H1 (cell line): Measurements from ENCODE around the gene LCOR. TPM values are rescaled to one million over a fixed set of nuclear protein-coding genes. Genes with fewer than 3 reads are reported as not detected.

Experiments used
- CTCF ChIA-PET: fragments of 300-600 bp; sonication (Branson Sonifier 250); formaldehyde crosslinking; loops from one replicate; lab custom pipeline; 2021; ENCODE audit not compliant: partially characterized antibody; lab: Charles Lee
- POLR2A ChIA-PET: fragments of 300-600 bp; sonication (Branson Sonifier 250); formaldehyde crosslinking; loops from one replicate; lab custom pipeline; 2021; ENCODE audit warnings: inconsistent platforms; ENCODE audit not compliant: partially characterized antibody; lab: Charles Lee
- DNase-seq, 2 experiments: peaks; one replicate each; pipeline versions ENCODE4 v3.0.0 to v3.0.0-alpha.2; 2010 to 2022; ENCODE audit warnings: low spot score in 2 of 2, low read depth in 1 of 2, mixed read lengths in 1 of 2
- FAIRE-seq: peaks from 2 replicates; lab custom pipeline; 2011; peaks lifted over from hg19 to GRCh38; lab: Jason Lieb, UNC
- H2AFZ ChIP-seq: 2 replicates; pipeline ENCODE4 v1.8.1; 2012; ENCODE audit warnings: low read length, inconsistent platforms
- H2AK5ac ChIP-seq: 2 replicates; pipeline ENCODE4 v1.6.1; 2013; ENCODE audit warnings: low read depth, low read length
- H2BK120ac ChIP-seq: replicated peaks from 2 replicates; pipeline ENCODE3; 2013; ENCODE audit warnings: low read depth, low read length, inconsistent platforms
- H2BK12ac ChIP-seq: 2 replicates; pipeline ENCODE4 v1.6.1; 2013; ENCODE audit warnings: low read depth, low read length
- H2BK15ac ChIP-seq: 2 replicates; pipeline ENCODE4 v1.6.1; 2013; ENCODE audit warnings: low read length
- H2BK20ac ChIP-seq: 2 replicates; pipeline ENCODE4 v1.6.1; 2013; ENCODE audit warnings: low read length
- H2BK5ac ChIP-seq: 2 replicates; pipeline ENCODE4 v1.6.1; 2013; ENCODE audit warnings: low read depth, low read length
- H3K14ac ChIP-seq: 2 replicates; pipeline ENCODE4 v1.6.1; 2013; ENCODE audit warnings: inconsistent platforms; ENCODE audit not compliant: insufficient read length
- H3K18ac ChIP-seq: 2 replicates; pipeline ENCODE4 v1.6.1; 2013; ENCODE audit warnings: low read length; ENCODE audit errors: extremely low read depth
- H3K23ac ChIP-seq: 2 replicates; pipeline ENCODE4 v1.6.1; 2013; ENCODE audit warnings: inconsistent platforms; ENCODE audit not compliant: insufficient read length
- H3K23me2 ChIP-seq: 2 replicates; pipeline ENCODE4 v1.6.1; 2013; ENCODE audit warnings: low read depth, low read length
- H3K27ac ChIP-seq: 2 replicates; pipeline ENCODE4 v1.6.1; 2011; ENCODE audit warnings: low read depth, low read length, inconsistent platforms
- H3K27me3 ChIP-seq, 4 experiments: replicated peaks in 1 of 4; 1 replicate in 1 of 4; 2 replicates in 3 of 4; pipeline versions ENCODE4 v1.6.1 to v1.8.1; 2011 to 2013; ENCODE audit warnings: low read length in 3 of 4, mild to moderate bottlenecking in 3 of 4, inconsistent platforms in 2 of 4, mixed read lengths in 2 of 4, moderate library complexity in 1 of 4; ENCODE audit not compliant: control insufficient read depth in 3 of 4, insufficient read depth in 3 of 4; ENCODE audit errors: extremely low read depth in 1 of 4
- H3K36me3 ChIP-seq, 4 experiments: 2 replicates each; pipeline versions ENCODE4 v1.6.1 to v1.8.1; 2011 to 2013; ENCODE audit warnings: mild to moderate bottlenecking in 4 of 4, low read length in 3 of 4, moderate library complexity in 2 of 4, control low read depth in 1 of 4, inconsistent platforms in 1 of 4; ENCODE audit not compliant: insufficient read depth in 4 of 4, control insufficient read depth in 2 of 4
- H3K4ac ChIP-seq: replicated peaks from 2 replicates; pipeline ENCODE3; 2013; ENCODE audit warnings: low read length, low read depth, mixed read lengths, inconsistent platforms; ENCODE audit not compliant: insufficient read length
- H3K4me1 ChIP-seq, 4 experiments: replicated peaks in 1 of 4; 1 replicate in 1 of 4; 2 replicates in 3 of 4; pipeline versions ENCODE4 v1.6.1 to v1.8.1; 2011 to 2013; ENCODE audit warnings: low read length in 3 of 4, inconsistent platforms in 2 of 4, mixed read lengths in 1 of 4; ENCODE audit not compliant: insufficient read depth in 4 of 4, control insufficient read depth in 3 of 4
- H3K4me2 ChIP-seq, 2 experiments: 2 replicates each; pipeline versions ENCODE4 v1.6.1 to v1.8.1; 2011 to 2013; ENCODE audit warnings: low read depth in 2 of 2, low read length in 2 of 2, control low read depth in 1 of 2, inconsistent platforms in 1 of 2, mild to moderate bottlenecking in 1 of 2; ENCODE audit not compliant: insufficient read depth in 1 of 2
- H3K4me3 ChIP-seq, 4 experiments: fragments of 200-600, 300-600 bp in 1 of 4; sonication (generic), shearing (Covaris generic), sonication (Bioruptor Twin) in 1 of 4; 2 replicates each; pipeline versions ENCODE4 v1.5.1 to v1.8.1; 2011 to 2016; ENCODE audit warnings: low read length in 4 of 4, low read depth in 3 of 4, control low read depth in 2 of 4, inconsistent platforms in 2 of 4, mild to moderate bottlenecking in 2 of 4, mixed read lengths in 1 of 4, moderate library complexity in 1 of 4; ENCODE audit not compliant: insufficient read depth in 2 of 4; ENCODE audit errors: extremely low read depth in 1 of 4
- H3K56ac ChIP-seq: replicated peaks from 2 replicates; pipeline ENCODE3; 2013; ENCODE audit warnings: low read depth, mild to moderate bottlenecking, mixed read lengths, low read length, inconsistent platforms; ENCODE audit not compliant: insufficient read length
- H3K79me1 ChIP-seq: 2 replicates; pipeline ENCODE4 v1.6.1; 2013; ENCODE audit warnings: low read depth, low read length, control low read depth
- H3K79me2 ChIP-seq, 2 experiments: 2 replicates each; pipeline versions ENCODE4 v1.6.1 to v1.8.1; 2012 to 2013; ENCODE audit warnings: low read length in 2 of 2, mild to moderate bottlenecking in 2 of 2, inconsistent platforms in 1 of 2; ENCODE audit not compliant: insufficient read depth in 2 of 2, control insufficient read depth in 1 of 2
- H3K9ac ChIP-seq, 4 experiments: replicated peaks in 1 of 4; 1 replicate in 1 of 4; 2 replicates in 3 of 4; pipeline versions ENCODE4 v1.6.1 to v1.8.1; 2011 to 2013; ENCODE audit warnings: low read depth in 3 of 4, low read length in 3 of 4, control low read depth in 2 of 4, mild to moderate bottlenecking in 2 of 4, moderate library complexity in 2 of 4, inconsistent platforms in 1 of 4; ENCODE audit errors: extremely low read depth in 1 of 4
- H3K9me3 ChIP-seq, 2 experiments: 2 replicates each; pipeline versions ENCODE4 v1.6.1 to v1.8.1; 2012 to 2013; ENCODE audit warnings: mild to moderate bottlenecking in 2 of 2, moderate library complexity in 2 of 2, control low read depth in 1 of 2, inconsistent platforms in 1 of 2, low read depth in 1 of 2, low read length in 1 of 2, mixed read lengths in 1 of 2; ENCODE audit not compliant: insufficient read depth in 2 of 2
- H4K20me1 ChIP-seq, 2 experiments: replicated peaks in 1 of 2; 2 replicates each; pipeline versions ENCODE3 to v1.8.1; 2011 to 2013; ENCODE audit warnings: inconsistent platforms in 2 of 2, low read length in 2 of 2, mild to moderate bottlenecking in 1 of 2; ENCODE audit not compliant: insufficient read depth in 2 of 2, control insufficient read depth in 1 of 2
- H4K5ac ChIP-seq: 2 replicates; pipeline ENCODE4 v1.6.1; 2013; ENCODE audit warnings: low read length, low read depth, mixed read lengths, inconsistent platforms; ENCODE audit not compliant: insufficient read length
- H4K8ac ChIP-seq: 2 replicates; pipeline ENCODE4 v1.8.0; 2013; ENCODE audit warnings: mild to moderate bottlenecking, moderate library complexity, low read length, inconsistent platforms; ENCODE audit not compliant: insufficient read depth; ENCODE audit errors: extremely low read depth
- H4K91ac ChIP-seq: replicated peaks from 2 replicates; pipeline ENCODE3; 2013; ENCODE audit warnings: low read length, mixed read lengths, inconsistent platforms; ENCODE audit not compliant: insufficient read length
- CTCF ChIP-seq, 3 experiments: IDR thresholded peaks; 1 replicate in 2 of 3; 2 replicates in 1 of 3; pipeline versions ENCODE4 v1.5.1 to v1.6.1; 2011; ENCODE audit warnings: low read length in 3 of 3, mild to moderate bottlenecking in 3 of 3, inconsistent platforms in 2 of 3, low read depth in 1 of 3, moderate library complexity in 1 of 3; ENCODE audit not compliant: insufficient read depth in 1 of 3; ENCODE audit errors: control extremely low read depth in 1 of 3
- EGR1 ChIP-seq: IDR thresholded peaks from 2 replicates; pipeline ENCODE4 v1.6.1; 2011; ENCODE audit warnings: low read depth, low read length, borderline replicate concordance
- EP300 ChIP-seq, 2 experiments: IDR thresholded peaks; 1 replicate in 1 of 2; 2 replicates in 1 of 2; pipeline ENCODE4 v1.6.1; 2011 to 2012; ENCODE audit warnings: low read depth in 2 of 2, low read length in 2 of 2, mild to moderate bottlenecking in 2 of 2, borderline replicate concordance in 1 of 2, inconsistent platforms in 1 of 2, moderate library complexity in 1 of 2
- GTF2F1 ChIP-seq: IDR thresholded peaks from 2 replicates; pipeline ENCODE4 v1.6.1; 2012; ENCODE audit warnings: low read depth, low read length, improper control_type of control experiment, borderline replicate concordance
- HDAC2 ChIP-seq, 2 experiments: fragments of 300-600 bp in 1 of 2; sonication (generic) in 1 of 2; IDR thresholded peaks; 2 replicates each; pipeline ENCODE4 v1.6.1; 2011 to 2012; ENCODE audit warnings: low read depth in 2 of 2, low read length in 2 of 2, mild to moderate bottlenecking in 2 of 2, moderate library complexity in 2 of 2, borderline replicate concordance in 1 of 2, inconsistent platforms in 1 of 2
- JUND ChIP-seq: IDR thresholded peaks from 2 replicates; pipeline ENCODE4 v1.6.1; 2011; ENCODE audit warnings: mild to moderate bottlenecking, improper control_type of control experiment, low read length
- KDM5A ChIP-seq: fragments of 200-600 bp; IDR thresholded peaks from 2 replicates; pipeline ENCODE4 v1.7.1; 2012; ENCODE audit warnings: mild to moderate bottlenecking, low read length, inconsistent platforms, mixed read lengths
- POLR2A ChIP-seq, 2 experiments: IDR thresholded peaks; 1 replicate in 1 of 2; 2 replicates in 1 of 2; pipeline ENCODE4 v1.6.1; 2011; ENCODE audit warnings: low read depth in 2 of 2, low read length in 2 of 2, mild to moderate bottlenecking in 2 of 2; ENCODE audit errors: control extremely low read depth in 1 of 2
- SIN3A ChIP-seq, 2 experiments: IDR thresholded peaks in 1 of 2; conservative IDR thresholded peaks in 1 of 2; 2 replicates each; pipeline ENCODE4 v1.6.1; 2011 to 2012; ENCODE audit warnings: low read length in 2 of 2, improper control_type of control experiment in 1 of 2, low read depth in 1 of 2, mild to moderate bottlenecking in 1 of 2
- SP2 ChIP-seq: IDR thresholded peaks from 2 replicates; pipeline ENCODE4 v1.6.1; 2012; ENCODE audit warnings: mild to moderate bottlenecking, low read length, inconsistent platforms
- TAF7 ChIP-seq: optimal IDR thresholded peaks from 2 replicates; pipeline ENCODE3; 2011; ENCODE audit warnings: low read depth, mild to moderate bottlenecking, inconsistent platforms, low read length, moderate library complexity, borderline replicate concordance
- WGBS, 2 experiments: shearing (Covaris generic) in 1 of 2; methylation state at CpG; one replicate each; pipeline versions ENCODE4 v1.1.6 to v1.1.7; 2013 to 2015; ENCODE audit warnings: low lambda C conversion rate in 2 of 2, mixed read lengths in 2 of 2, inconsistent platforms in 1 of 2, low coverage in 1 of 2, missing lambda C conversion rate in 1 of 2; ENCODE audit not compliant: insufficient replicate concordance in 2 of 2, insufficient coverage in 1 of 2, insufficient read length in 1 of 2; ENCODE audit errors: extremely low coverage in 1 of 2, missing lambda C conversion rate in 1 of 2; 5-methylcytosine and 5-hydroxymethylcytosine counted together
- polyA plus RNA-seq, 7 experiments: library from polyadenylated mRNA; depleted of rRNA in 3 of 7; stranded (reverse) in 5 of 7; unstranded in 2 of 7; fragments of >200 nt in 5 of 7; fragments of 200-250 nt in 2 of 7; gene quantifications; 1 replicate in 5 of 7; 2 replicates in 1 of 7; 4 replicates in 1 of 7; pipeline versions ENCODE4 v1.2.1 to v1.2.3, GENCODE V29; 2011 to 2013; ENCODE audit warnings: missing spikeins in 2 of 7, mixed read lengths in 2 of 7
- total RNA-seq: library from RNA; stranded (reverse); fragmentation: NEBNext Ultra II Directional; extraction: Animal tissue kit (Norgen Biotek cat#: 25700); gene quantifications from 2 replicates; pipeline ENCODE4 v1.2.1, GENCODE V29; 2021

LCOR gene
- total and polyA plus RNA-seq, 2 of the 8 experiments (the other 6 are each of a cell fraction or from before 2014, with no cell fraction given): 4.7 to 25.5 TPM

DNA sequence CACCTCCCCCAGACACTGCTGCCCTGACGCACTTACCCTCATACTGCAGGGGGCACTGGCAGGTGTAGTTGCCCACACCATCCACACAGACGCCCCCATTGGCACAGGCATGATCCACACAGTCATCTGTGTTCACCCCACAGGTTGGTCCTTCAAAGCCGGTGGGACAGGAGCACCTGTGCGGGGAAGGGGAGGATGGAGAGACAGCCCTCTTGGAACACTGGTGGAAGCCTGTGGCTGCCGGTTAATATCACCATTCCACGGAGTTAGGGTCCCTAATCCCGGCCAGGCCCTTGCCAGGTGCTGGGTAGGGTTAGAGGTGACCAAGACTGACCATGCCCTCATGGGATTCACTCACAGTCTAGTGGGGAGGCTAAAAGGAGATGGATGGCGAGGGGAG is 181.9 kb downstream of the LCOR start:
- no peak overlapping the region for H3K9ac ChIP-seq
- no peaks in the 10 kb centered on the region for H4K20me1 ChIP-seq
- H3K27me3 ChIP-seq: no peaks in the 10 kb centered on the region
- H3K4me3 ChIP-seq: no peak overlapping the region
- no peak overlapping the region for H4K91ac ChIP-seq
- no peak overlapping the region for H4K5ac ChIP-seq
- CTCF ChIA-PET: interaction anchor here (1.0 to 5.3 kb wide), 3 partner anchors 10 to 37 kb away, joined by 3 to 32 read pairs (median 5); no protein-coding TSS in a partner anchor
- H2BK15ac ChIP-seq: no peak overlapping the region
- no peak overlapping the region for H2AK5ac ChIP-seq
- DNase-seq (no peak), FAIRE-seq (no peak)
- H3K18ac ChIP-seq: no peak overlapping the region
- no peak overlapping the region for H3K4me2 ChIP-seq
- no peak overlapping the region for H2BK12ac ChIP-seq
- H3K4ac ChIP-seq: no peak overlapping the region
- H3K14ac ChIP-seq: no peak overlapping the region
- H2BK20ac ChIP-seq: no peak overlapping the region; the same call in 1 of the 2 replicates
- 86% methylated on average over 8 of the region's 8 CpGs; no CpG with 5 or more reads in 1 of the 2 experiments for WGBS, 2 experiments
- no peaks in the 10 kb centered on the region; the same call in 1 of the 2 replicates for H3K79me1 ChIP-seq
- H3K36me3 ChIP-seq: no peaks in the 10 kb centered on the region
- no peaks in the 10 kb centered on the region for H3K23me2 ChIP-seq
- no peaks in the 10 kb centered on the region for H3K79me2 ChIP-seq
- no peaks in the 10 kb centered on the region for H3K9me3 ChIP-seq
- no peak overlapping the region for H3K27ac ChIP-seq
- no peak overlapping the region for H2AFZ ChIP-seq
- POLR2A ChIA-PET: interaction anchor here (1.8 kb wide), 1 partner anchor 14 kb away, joined by 6 read pairs; no protein-coding TSS in a partner anchor
- H2BK120ac ChIP-seq: no peak overlapping the region
- H2BK5ac ChIP-seq: no peak overlapping the region
- no peak overlapping the region for H4K8ac ChIP-seq
- H3K23ac ChIP-seq: no peak overlapping the region
- H3K4me1 ChIP-seq: no peaks in the 10 kb centered on the region
- H3K56ac ChIP-seq: no peak overlapping the region
- no peak for TF ChIP-seq SP2
- no peak for TF ChIP-seq EP300 (IDR thresholded peaks at IDR 0.05; ENCODE audit: borderline replicate concordance in 1 of 2, low read depth in 2 of 2, low read length in 2 of 2)
- TF ChIP-seq GTF2F1: no peak
- no peak for TF ChIP-seq HDAC2 (IDR thresholded peaks at IDR 0.05; ENCODE audit: borderline replicate concordance in 1 of 2, low read depth in 2 of 2, low read length in 2 of 2)
- no peak for TF ChIP-seq JUND
- no peak for TF ChIP-seq TAF7
- TF ChIP-seq EGR1: no peak
- TF ChIP-seq KDM5A: no peak
- TF ChIP-seq SIN3A (conservative IDR thresholded peaks at IDR 0.05 in 1 of 2, IDR thresholded peaks at IDR 0.05 in 1 of 2; ENCODE audit: low read depth in 1 of 2, low read length in 2 of 2): no peak
- no peak for TF ChIP-seq POLR2A (IDR thresholded peaks at IDR 0.05; ENCODE audit: control extremely low read depth in 1 of 2, low read depth in 2 of 2, low read length in 2 of 2)
- TF ChIP-seq CTCF (IDR thresholded peaks at IDR 0.05; ENCODE audit: control extremely low read depth in 1 of 3, insufficient read depth in 1 of 3, low read depth in 1 of 3, low read length in 3 of 3): no peak
